GM23338 (cell line): ENCODE measurements around the gene BNIP1. TPM values are rescaled to one million over a fixed set of nuclear protein-coding genes. Genes with fewer than 3 reads are reported as not detected.

ENCODE experiments used
- ATAC-seq: fragments of 200-7000 bp; cut with Tn5 transposase; 3 replicates; pipeline ENCODE4 v1.9.1; 2020
- DNase-seq: peaks from one replicate; pipeline ENCODE4 v3.0.0-alpha.2; 2015; ENCODE audit warnings: low spot score
- H2AFZ ChIP-seq: fragments of 200-600 bp; sonication (generic); 2 replicates; pipeline ENCODE4 v1.8.0; 2016; ENCODE audit warnings: antibody characterized with exemption, mild to moderate bottlenecking, moderate library complexity
- H3F3A ChIP-seq: fragments of 200-600 bp; sonication (generic); replicated peaks from 2 replicates; pipeline ENCODE4 v1.8.0; 2017; ENCODE audit warnings: antibody characterized with exemption, mixed run types, low read depth
- H3K27ac ChIP-seq: fragments of 200-600 bp; sonication (generic); 2 replicates; pipeline ENCODE4 v1.6.1; 2016; ENCODE audit warnings: low read depth
- H3K27me3 ChIP-seq: fragments of 200-600 bp; sonication (generic); 2 replicates; pipeline ENCODE4 v1.8.0; 2016; ENCODE audit warnings: mild to moderate bottlenecking, mixed run types, moderate library complexity; ENCODE audit not compliant: insufficient read depth
- H3K36me3 ChIP-seq: fragments of 200-600 bp; sonication (generic); 2 replicates; pipeline ENCODE4 v1.8.0; 2016; ENCODE audit warnings: mild to moderate bottlenecking; ENCODE audit not compliant: insufficient read depth
- H3K4me1 ChIP-seq: fragments of 200-600 bp; sonication (generic); 2 replicates; pipeline ENCODE4 v1.8.0; 2016; ENCODE audit warnings: mild to moderate bottlenecking, moderate library complexity; ENCODE audit not compliant: insufficient read depth
- H3K4me2 ChIP-seq: fragments of 200-600 bp; sonication (generic); 2 replicates; pipeline ENCODE4 v1.7.1; 2017; ENCODE audit warnings: mixed run types
- H3K4me3 ChIP-seq: fragments of 200-600 bp; sonication (generic); 2 replicates; pipeline ENCODE4 v1.6.1; 2016; ENCODE audit warnings: mixed run types
- H3K79me2 ChIP-seq: fragments of 200-600 bp; sonication (generic); replicated peaks from 2 replicates; pipeline ENCODE4 v1.8.0; 2017; ENCODE audit warnings: mild to moderate bottlenecking; ENCODE audit not compliant: insufficient read depth
- H3K9me2 ChIP-seq: fragments of 200-600 bp; sonication (generic); 2 replicates; pipeline ENCODE4 v1.8.0; 2017; ENCODE audit not compliant: insufficient read depth
- H4K20me1 ChIP-seq: fragments of 200-600 bp; sonication (generic); replicated peaks from 2 replicates; pipeline ENCODE4 v1.8.0; 2017; ENCODE audit warnings: mild to moderate bottlenecking; ENCODE audit not compliant: insufficient read depth
- H3K27ac Mint-ChIP-seq: 2 replicates; pipeline ENCODE4 v1.8.0; 2020; ENCODE audit warnings: inconsistent platforms, mild to moderate bottlenecking, moderate library complexity, mixed read lengths
- H3K27me3 Mint-ChIP-seq: 3 replicates; pipeline ENCODE4 v1.8.0; 2022; ENCODE audit warnings: low read depth, mild to moderate bottlenecking, moderate library complexity, mixed read lengths, inconsistent platforms; ENCODE audit not compliant: insufficient read depth, poor library complexity
- H3K36me3 Mint-ChIP-seq: 3 replicates; pipeline ENCODE4 v1.8.0; 2021; ENCODE audit warnings: low read depth, mild to moderate bottlenecking, inconsistent platforms, moderate library complexity, mixed read lengths
- H3K4me1 Mint-ChIP-seq: 3 replicates; pipeline ENCODE4 v1.8.0; 2020; ENCODE audit warnings: mild to moderate bottlenecking, inconsistent platforms, mixed read lengths
- H3K4me3 Mint-ChIP-seq: 3 replicates; pipeline ENCODE4 v1.8.0; 2021; ENCODE audit warnings: moderate library complexity, mild to moderate bottlenecking, inconsistent platforms, mixed read lengths
- H3K9me3 Mint-ChIP-seq: 3 replicates; pipeline ENCODE4 v1.8.0; 2020; ENCODE audit warnings: moderate library complexity, mild to moderate bottlenecking, inconsistent platforms, mixed read lengths
- CREB1 ChIP-seq: fragments of 250-450 bp; sonication (Bioruptor Pico); IDR thresholded peaks from 2 replicates; pipeline ENCODE4 v1.5.0; 2020; ENCODE audit warnings: low read depth, mild to moderate bottlenecking, moderate library complexity
- CTCF ChIP-seq, 2 experiments: fragments of 200-600 bp in 1 of 2; sonication (generic) in 1 of 2; conservative IDR thresholded peaks; 2 replicates each; pipeline versions ENCODE4 v1.5.1 to v1.6.1; 2016 to 2017; ENCODE audit warnings: antibody characterized with exemption in 2 of 2, low read depth in 2 of 2, mild to moderate bottlenecking in 2 of 2, moderate library complexity in 1 of 2
- ETS1 ChIP-seq: IDR thresholded peaks from 2 replicates; pipeline ENCODE4 v1.6.1; 2016; ENCODE audit warnings: antibody characterized with exemption
- EZH2 ChIP-seq: fragments of 200-600 bp; sonication (generic); IDR thresholded peaks from one replicate; pipeline ENCODE4 v1.8.0; 2017; ENCODE audit warnings: antibody characterized with exemption, mild to moderate bottlenecking, low read depth; ENCODE audit not compliant: unreplicated experiment
- EZH2phosphoT487 ChIP-seq: fragments of 200-600 bp; sonication (generic); IDR thresholded peaks from one replicate; pipeline ENCODE4 v1.8.1; 2018; ENCODE audit warnings: antibody characterized with exemption; ENCODE audit not compliant: unreplicated experiment
- POLR2AphosphoS5 ChIP-seq: IDR thresholded peaks from 2 replicates; pipeline ENCODE4 v1.6.1; 2016; ENCODE audit warnings: antibody characterized with exemption, low read depth
- STAT1 ChIP-seq: IDR thresholded peaks from one replicate; pipeline ENCODE4 v1.6.1; 2016; ENCODE audit warnings: antibody characterized with exemption; ENCODE audit not compliant: unreplicated experiment
- ZNF114 ChIP-seq: fragments of 250-450 bp; sonication (Bioruptor Pico); IDR thresholded peaks from 2 replicates; pipeline ENCODE4 v1.5.0; 2020; ENCODE audit warnings: mild to moderate bottlenecking, moderate library complexity
- ZNF331 ChIP-seq: fragments of 250-450 bp; sonication (Bioruptor Pico); IDR thresholded peaks from 2 replicates; pipeline ENCODE4 v1.5.0; 2020; ENCODE audit warnings: low read depth, mild to moderate bottlenecking, moderate library complexity
- polyA plus RNA-seq: library from polyadenylated mRNA; unstranded; fragments of >200 nt; fragmentation: Nextera tagmentation; extraction: Ambion mirVana; gene quantifications from 2 replicates; pipeline ENCODE4 v1.2.1, GENCODE V29; 2016
- total RNA-seq: library from RNA; depleted of rRNA; stranded (reverse); fragments of >200 nt; shearing (Covaris generic); gene quantifications from 2 replicates; pipeline ENCODE4 v1.2.3, GENCODE V29; 2014
- TF ChIP-seq, protein P1 (sequence below): IDR thresholded peaks from one replicate; pipeline ENCODE4 v1.6.1; 2018; ENCODE audit warnings: antibody characterized with exemption; ENCODE audit not compliant: unreplicated experiment

Gene BNIP1
- total and polyA plus RNA-seq, 2 experiments from 2014 or later = 12.1 to 17.0 TPM

DNA sequence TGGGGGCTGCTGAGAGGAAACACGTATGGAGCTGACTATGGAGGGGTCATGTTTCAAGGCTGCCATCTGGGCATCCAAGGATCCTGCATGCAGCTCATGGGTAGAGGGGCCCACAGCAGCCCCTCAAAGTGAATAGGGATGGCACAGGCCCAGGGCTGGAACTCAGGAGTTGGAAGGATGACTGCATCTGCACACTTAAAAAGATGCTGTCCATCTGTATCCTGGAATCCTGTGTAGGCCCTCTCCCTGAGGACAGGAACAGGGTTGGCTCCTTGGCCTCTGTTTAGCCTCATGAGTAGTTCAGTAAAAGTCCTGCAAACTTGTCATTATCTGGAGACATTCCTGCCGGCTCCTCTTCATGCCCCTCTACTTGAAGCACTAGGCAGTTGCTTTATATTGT, 4.0 kb downstream of the BNIP1 start (continued):
- TF ChIP-seq ETS1 = no peak
- TF ChIP-seq, protein P1, sequence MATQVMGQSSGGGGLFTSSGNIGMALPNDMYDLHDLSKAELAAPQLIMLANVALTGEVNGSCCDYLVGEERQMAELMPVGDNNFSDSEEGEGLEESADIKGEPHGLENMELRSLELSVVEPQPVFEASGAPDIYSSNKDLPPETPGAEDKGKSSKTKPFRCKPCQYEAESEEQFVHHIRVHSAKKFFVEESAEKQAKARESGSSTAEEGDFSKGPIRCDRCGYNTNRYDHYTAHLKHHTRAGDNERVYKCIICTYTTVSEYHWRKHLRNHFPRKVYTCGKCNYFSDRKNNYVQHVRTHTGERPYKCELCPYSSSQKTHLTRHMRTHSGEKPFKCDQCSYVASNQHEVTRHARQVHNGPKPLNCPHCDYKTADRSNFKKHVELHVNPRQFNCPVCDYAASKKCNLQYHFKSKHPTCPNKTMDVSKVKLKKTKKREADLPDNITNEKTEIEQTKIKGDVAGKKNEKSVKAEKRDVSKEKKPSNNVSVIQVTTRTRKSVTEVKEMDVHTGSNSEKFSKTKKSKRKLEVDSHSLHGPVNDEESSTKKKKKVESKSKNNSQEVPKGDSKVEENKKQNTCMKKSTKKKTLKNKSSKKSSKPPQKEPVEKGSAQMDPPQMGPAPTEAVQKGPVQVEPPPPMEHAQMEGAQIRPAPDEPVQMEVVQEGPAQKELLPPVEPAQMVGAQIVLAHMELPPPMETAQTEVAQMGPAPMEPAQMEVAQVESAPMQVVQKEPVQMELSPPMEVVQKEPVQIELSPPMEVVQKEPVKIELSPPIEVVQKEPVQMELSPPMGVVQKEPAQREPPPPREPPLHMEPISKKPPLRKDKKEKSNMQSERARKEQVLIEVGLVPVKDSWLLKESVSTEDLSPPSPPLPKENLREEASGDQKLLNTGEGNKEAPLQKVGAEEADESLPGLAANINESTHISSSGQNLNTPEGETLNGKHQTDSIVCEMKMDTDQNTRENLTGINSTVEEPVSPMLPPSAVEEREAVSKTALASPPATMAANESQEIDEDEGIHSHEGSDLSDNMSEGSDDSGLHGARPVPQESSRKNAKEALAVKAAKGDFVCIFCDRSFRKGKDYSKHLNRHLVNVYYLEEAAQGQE = no peak
- TF ChIP-seq EZH2 = no peak
- TF ChIP-seq EZH2phosphoT487 = no peak
- TF ChIP-seq CREB1 (CRISPR knock-in tag) = no peak
- TF ChIP-seq STAT1 = no peak

- Histone ChIP-seq H3K36me3 (0 out of 2 replicates have a peak, but pooled peaks cover 3% of the 10 kb centered on the region), H3K4me3 (no peak overlapping the region), H3K27ac (no peak overlapping the region), H3K79me2 (no peaks in the 10 kb centered on the region), H3K9me2 (no peaks in the 10 kb centered on the region), H4K20me1 (0 out of 2 replicates have a peak, but pooled peaks cover 3% of the 10 kb centered on the region), H3K27me3 (no peaks in the 10 kb centered on the region), H3K4me2 (no peak overlapping the region), H3F3A (no peaks in the 10 kb centered on the region), H3K4me1 (no peaks in the 10 kb centered on the region), H2AFZ (no peak overlapping the region)
- TF ChIP-seq EZH2 (no peak), POLR2AphosphoS5 (no peak)
- Mint-ChIP-seq H3K4me3 (no peak overlapping the region), H3K27ac (no peak overlapping the region), H3K4me1 (no peaks in the 10 kb centered on the region), H3K36me3 (peaks cover 31% of the 10 kb centered on the region), H3K27me3 (peaks cover 1% of the 10 kb centered on the region), H3K9me3 (no peaks in the 10 kb centered on the region; the same call in 2 of the 3 replicates)
- ATAC-seq (no peak), DNase-seq (no peak)
These were observed 8.2 kb downstream of the BNIP1 start for GRCh38 chr5:173152547-173152946.

GRCh38 chr5:173153842-173154241, 9.5 kb downstream of the BNIP1 start:
- Histone ChIP-seq H3K27ac (no peak overlapping the region), H3K36me3 (0 out of 2 replicates have a peak, but pooled peaks cover 3% of the 10 kb centered on the region), H3K9me2 (no peaks in the 10 kb centered on the region), H3K27me3 (no peaks in the 10 kb centered on the region), H3K4me3 (no peak overlapping the region), H3K4me1 (no peaks in the 10 kb centered on the region), H2AFZ (no peak overlapping the region), H3K4me2 (no peak overlapping the region), H3F3A (no peaks in the 10 kb centered on the region), H4K20me1 (0 out of 2 replicates have a peak, but pooled peaks cover 3% of the 10 kb centered on the region), H3K79me2 (no peaks in the 10 kb centered on the region)
- Mint-ChIP-seq H3K9me3 (no peaks in the 10 kb centered on the region; the same call in 2 of the 3 replicates), H3K36me3 (peaks cover 29% of the 10 kb centered on the region), H3K27ac (no peak overlapping the region), H3K27me3 (peaks cover 2% of the 10 kb centered on the region), H3K4me1 (no peaks in the 10 kb centered on the region), H3K4me3 (no peak overlapping the region)
- ATAC-seq = no peak
- no peak for DNase-seq
- no peak for TF ChIP-seq ZNF331 (CRISPR knock-in tag)
- TF ChIP-seq ZNF114 (CRISPR knock-in tag) = no peak
- TF ChIP-seq CTCF (conservative IDR thresholded peaks at IDR 0.05; ENCODE audit: low read depth in 2 of 2) = no peak
